Fibroblast of lung (primary cell): ENCODE results near the gene ITPR1. TPM values are rescaled to one million over a fixed set of nuclear protein-coding genes. Genes with fewer than 3 reads are reported as not detected.

Experiments
- DNase-seq, 2 donors: peaks; one replicate each; pipeline versions ENCODE4 v3.0.0 to v3.0.0-alpha.2; 2010; ENCODE audit warnings: low read depth in 2 of 2
- H2AFZ ChIP-seq: 2 replicates; pipeline ENCODE4 v1.5.1; 2012; ENCODE audit warnings: low read length, control low read depth, inconsistent platforms
- H3K27ac ChIP-seq: 2 replicates; pipeline ENCODE4 v1.5.1; 2011; ENCODE audit warnings: low read length, control low read depth; ENCODE audit not compliant: insufficient read depth
- H3K27me3 ChIP-seq: 2 replicates; pipeline ENCODE4 v1.5.1; 2011; ENCODE audit warnings: mild to moderate bottlenecking, low read length; ENCODE audit not compliant: control insufficient read depth, insufficient read depth
- H3K36me3 ChIP-seq: 2 replicates; pipeline ENCODE4 v1.5.1; 2011; ENCODE audit warnings: low read length; ENCODE audit not compliant: control insufficient read depth, insufficient read depth
- H3K4me1 ChIP-seq: 2 replicates; pipeline ENCODE4 v1.5.1; 2011; ENCODE audit warnings: low read length; ENCODE audit not compliant: control insufficient read depth, insufficient read depth; ENCODE audit errors: extremely low read depth
- H3K4me2 ChIP-seq: 2 replicates; pipeline ENCODE4 v1.5.1; 2011; ENCODE audit warnings: low read length, control low read depth; ENCODE audit not compliant: insufficient read depth; ENCODE audit errors: extremely low read depth
- H3K4me3 ChIP-seq, 4 experiments: fragments of 200-600 bp in 1 of 4; sonication (generic) in 1 of 4; replicated peaks in 1 of 4; 2 replicates each; pipeline ENCODE4 v1.5.1; 2011 to 2016; ENCODE audit warnings: low read length in 4 of 4, low read depth in 3 of 4, mild to moderate bottlenecking in 3 of 4, control low read depth in 2 of 4, inconsistent platforms in 1 of 4, mixed read lengths in 1 of 4; ENCODE audit not compliant: insufficient read depth in 1 of 4; ENCODE audit errors: control extremely low read depth in 1 of 4
- H3K79me2 ChIP-seq: 2 replicates; pipeline ENCODE4 v1.5.1; 2012; ENCODE audit warnings: mild to moderate bottlenecking, low read length, inconsistent platforms; ENCODE audit not compliant: control insufficient read depth, insufficient read depth
- H3K9ac ChIP-seq: 2 replicates; pipeline ENCODE4 v1.5.1; 2011; ENCODE audit warnings: mild to moderate bottlenecking, low read length, control low read depth; ENCODE audit not compliant: insufficient read depth
- H3K9me3 ChIP-seq: 2 replicates; pipeline ENCODE4 v1.5.1; 2012; ENCODE audit warnings: low read depth, low read length; ENCODE audit not compliant: control insufficient read depth, insufficient read depth
- H4K20me1 ChIP-seq: 2 replicates; pipeline ENCODE4 v1.5.1; 2011; ENCODE audit warnings: low read length; ENCODE audit not compliant: control insufficient read depth, insufficient read depth; ENCODE audit errors: extremely low read depth
- CTCF ChIP-seq, 2 donors: IDR thresholded peaks in 1 of 2; conservative IDR thresholded peaks in 1 of 2; 1 replicate in 1 of 2; 2 replicates in 1 of 2; pipeline ENCODE4 v1.5.1; 2011 to 2012; ENCODE audit warnings: low read length in 2 of 2, control low read depth in 1 of 2, inconsistent platforms in 1 of 2, low read depth in 1 of 2, mild to moderate bottlenecking in 1 of 2
- EZH2 ChIP-seq: IDR thresholded peaks from 2 replicates; pipeline ENCODE4 v1.5.1; 2012; ENCODE audit warnings: low read length, control low read depth, mild to moderate bottlenecking; ENCODE audit errors: missing control alignments
- polyA plus RNA-seq, 2 donors: library from polyadenylated mRNA; depleted of rRNA in 1 of 2; stranded (reverse) in 1 of 2; unstranded in 1 of 2; fragments of >200 nt; gene quantifications; 2 replicates each; pipeline ENCODE4 v1.2.1, GENCODE V29; 2011 to 2012; ENCODE audit warnings: missing spikeins in 1 of 2
- total RNA-seq: library from RNA; depleted of rRNA; stranded (reverse); fragments of >200 nt; gene quantifications from 2 replicates; pipeline ENCODE4 v1.2.1, GENCODE V29; 2014

ITPR1 gene
- total and polyA plus RNA-seq, 2 donors (not counting 1 experiment from before 2014, with no cell fraction given), result 19.2 to 87.0 TPM

DNA sequence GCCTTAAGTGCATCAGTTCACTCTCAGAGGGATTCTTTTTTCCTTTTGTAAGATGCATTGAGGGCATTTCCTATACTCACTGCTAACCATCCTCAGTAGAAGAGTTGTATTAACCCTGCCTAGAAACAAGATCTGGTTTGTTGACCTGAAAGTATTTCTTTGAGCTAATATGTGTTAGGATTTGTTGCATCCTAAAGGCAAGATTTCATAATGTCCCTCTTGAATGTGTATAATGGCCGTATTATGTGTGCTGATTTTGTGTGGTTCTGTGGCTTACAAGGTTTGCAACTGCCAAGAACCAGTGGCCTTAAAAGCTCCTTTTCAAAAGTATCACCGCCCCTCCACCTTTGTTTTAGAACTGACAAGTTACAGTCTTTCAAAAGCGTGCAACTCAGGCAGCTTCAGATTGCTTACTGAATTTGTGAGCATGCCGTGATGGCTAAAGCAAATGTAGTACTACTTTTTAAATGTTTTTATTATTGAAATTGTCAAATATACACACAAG lies 304.1 kb downstream of the ITPR1 start:
- TF ChIP-seq EZH2 (no peak), CTCF (conservative IDR thresholded peaks at IDR 0.05 in 1 of 2, IDR thresholded peaks at IDR 0.05 in 1 of 2; ENCODE audit: low read depth in 1 of 2, low read length in 2 of 2) (no peak)
- no peaks in the 10 kb centered on the region for H3K36me3 ChIP-seq
- no peaks in the 10 kb centered on the region for H3K27me3 ChIP-seq
- H3K9ac ChIP-seq, result no peak overlapping the region
- no peak overlapping the region for H3K4me2 ChIP-seq
- H3K27ac ChIP-seq, result no peak overlapping the region
- H3K4me1 ChIP-seq, result no peaks in the 10 kb centered on the region
- no peak overlapping the region for H2AFZ ChIP-seq
- no peaks in the 10 kb centered on the region for H4K20me1 ChIP-seq
- H3K9me3 ChIP-seq, result no peaks in the 10 kb centered on the region
- H3K4me3 ChIP-seq, result no peak overlapping the region
- DNase-seq, result peak in 1 of 2 donors; percentile 2
- no peaks in the 10 kb centered on the region for H3K79me2 ChIP-seq

DNA sequence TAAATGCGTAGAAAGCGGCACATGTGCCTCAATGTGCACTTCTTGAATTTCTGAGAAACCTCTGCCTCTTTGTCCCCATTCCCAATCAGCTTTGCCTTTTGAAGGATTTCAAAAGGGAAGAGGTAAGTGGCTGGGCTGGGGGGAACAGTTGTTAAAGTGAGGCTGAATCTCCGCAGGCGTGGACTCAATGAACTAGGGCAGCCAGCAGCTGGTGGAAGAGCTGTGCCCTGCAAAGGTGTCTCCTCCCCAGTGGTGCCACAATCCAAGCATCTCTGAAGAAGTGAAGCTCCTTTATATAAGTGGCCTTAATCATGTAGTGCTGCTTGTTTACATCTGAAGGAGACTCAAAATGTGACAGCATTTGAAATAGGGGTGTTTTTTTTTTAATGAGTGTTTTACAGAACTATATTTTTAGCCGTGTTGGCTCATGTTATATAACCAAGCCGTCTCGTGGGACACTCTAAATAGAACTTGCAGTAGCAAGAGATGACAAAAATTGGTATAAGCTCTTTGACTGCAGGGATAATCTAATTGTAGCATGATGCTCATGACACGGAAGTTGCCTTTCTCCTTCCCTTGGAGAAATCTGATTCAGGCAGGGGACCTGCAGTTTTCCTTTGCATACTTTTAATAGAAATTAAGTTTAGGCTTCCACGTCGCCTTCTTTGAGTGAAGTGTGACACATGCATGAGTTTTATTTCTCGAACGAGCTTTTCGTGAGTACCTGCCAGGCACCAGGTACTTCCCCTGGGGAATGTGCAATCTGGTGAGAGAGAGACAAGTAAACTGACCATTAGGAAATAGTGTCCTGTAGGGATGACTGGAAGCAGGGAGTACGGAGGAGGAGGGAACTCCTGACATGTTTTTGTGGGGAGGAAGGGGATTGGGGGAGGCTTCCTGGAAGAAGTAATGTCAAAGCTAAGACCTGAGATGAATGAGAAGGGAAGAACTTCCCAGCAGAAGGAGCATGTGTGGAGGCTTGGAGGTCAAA lies 306.4 kb downstream of the ITPR1 start:
- no peaks in the 10 kb centered on the region for H3K4me1 ChIP-seq
- no peak overlapping the region for H3K4me3 ChIP-seq
- H3K36me3 ChIP-seq, result no peaks in the 10 kb centered on the region
- H3K27me3 ChIP-seq, result no peaks in the 10 kb centered on the region
- H3K9me3 ChIP-seq, result no peaks in the 10 kb centered on the region
- H3K27ac ChIP-seq, result no peak overlapping the region
- TF ChIP-seq EZH2, result no peak
- no peak for TF ChIP-seq CTCF (conservative IDR thresholded peaks at IDR 0.05 in 1 of 2, IDR thresholded peaks at IDR 0.05 in 1 of 2; ENCODE audit: low read depth in 1 of 2, low read length in 2 of 2)
- H3K9ac ChIP-seq, result no peak overlapping the region
- no peak overlapping the region for H3K4me2 ChIP-seq
- no peak overlapping the region for H2AFZ ChIP-seq
- no peaks in the 10 kb centered on the region for H4K20me1 ChIP-seq
- DNase-seq, result no peak
- no peaks in the 10 kb centered on the region for H3K79me2 ChIP-seq

DNA sequence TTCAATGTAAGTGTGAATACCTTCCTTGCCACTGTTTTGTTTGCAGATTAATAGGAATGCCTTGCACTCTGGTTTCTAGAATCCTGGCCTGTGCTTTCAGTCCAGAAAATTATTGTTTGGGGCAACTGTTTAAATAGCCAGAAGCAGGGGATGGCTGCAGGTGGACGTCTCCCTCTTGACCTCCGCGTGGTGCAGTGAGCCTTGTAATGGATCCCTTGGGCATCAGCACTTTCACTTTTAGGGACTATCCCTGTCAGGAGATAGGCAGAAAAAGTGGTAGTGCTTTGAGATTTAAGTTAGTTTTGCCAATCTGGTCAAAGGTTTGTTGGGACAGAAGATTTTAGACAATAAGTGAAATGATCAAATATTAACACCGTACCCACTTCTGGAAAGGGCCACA lies 307.4 kb downstream of the ITPR1 start:
- no peak for DNase-seq
- Histone ChIP-seq H3K9ac (no peak overlapping the region), H3K4me1 (no peaks in the 10 kb centered on the region), H4K20me1 (no peaks in the 10 kb centered on the region), H3K36me3 (no peaks in the 10 kb centered on the region), H3K27ac (no peak overlapping the region), H3K9me3 (no peaks in the 10 kb centered on the region), H2AFZ (no peak overlapping the region), H3K27me3 (no peaks in the 10 kb centered on the region), H3K4me2 (no peak overlapping the region), H3K4me3 (no peak overlapping the region), H3K79me2 (no peaks in the 10 kb centered on the region)
- TF ChIP-seq CTCF (conservative IDR thresholded peaks at IDR 0.05 in 1 of 2, IDR thresholded peaks at IDR 0.05 in 1 of 2; ENCODE audit: low read depth in 1 of 2, low read length in 2 of 2) (no peak), EZH2 (no peak)
